Measurements from ENCODE around the gene TMEM147.
"Not testable (repeated sequence)": the region's sequence is repeated elsewhere in the genome, so short reads cannot be mapped to it uniquely, and the experiment has no call there.

Gene TMEM147

DNA sequence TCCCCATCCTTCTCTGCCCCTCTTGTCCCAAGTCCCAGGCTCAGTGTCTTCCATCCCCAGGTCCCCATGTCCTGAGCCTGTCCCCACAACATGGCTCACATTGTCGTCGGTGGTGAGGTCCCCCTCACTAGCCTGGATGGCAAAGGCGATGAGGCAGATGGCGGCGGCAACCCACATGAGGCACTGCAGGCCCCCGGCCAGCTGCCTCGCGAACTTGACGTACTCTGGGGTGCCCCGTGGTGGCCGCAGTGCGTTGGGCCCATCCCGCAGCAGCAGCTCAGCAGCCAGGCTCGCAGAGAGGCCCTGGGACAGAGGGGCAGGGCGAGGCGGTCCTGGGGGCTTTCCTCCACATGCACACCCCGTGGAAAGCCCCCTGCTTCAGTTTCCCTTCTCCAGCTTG, 16.9 kb downstream of the TMEM147 start:
- DNase-seq (ENCODE audit: low read depth in 1 of 2, low spot score in 1 of 2), result no peak

DNA sequence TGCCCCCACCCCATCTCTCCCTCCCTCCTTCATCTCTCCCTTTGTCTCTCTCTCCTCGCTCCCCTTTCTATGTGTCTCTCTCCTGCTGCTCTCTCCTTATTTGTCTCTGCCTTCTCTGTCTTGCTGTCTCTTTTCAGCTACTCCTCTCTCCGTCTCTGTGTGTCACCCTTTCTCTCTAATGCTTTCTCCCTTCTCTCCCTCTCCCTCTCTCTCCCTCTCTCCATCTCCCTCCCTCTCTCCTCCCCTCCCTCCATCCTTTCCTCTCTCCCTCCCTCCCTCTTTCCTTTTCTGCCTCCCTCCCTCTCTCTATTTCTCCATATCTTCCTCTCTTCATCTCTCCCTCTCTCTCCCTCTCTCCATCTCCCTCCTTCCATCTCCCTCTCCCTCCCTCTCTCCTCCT, 17.4 kb downstream of the TMEM147 start:
- no peak for DNase-seq (ENCODE audit: low read depth in 1 of 2, low spot score in 1 of 2)

DNA sequence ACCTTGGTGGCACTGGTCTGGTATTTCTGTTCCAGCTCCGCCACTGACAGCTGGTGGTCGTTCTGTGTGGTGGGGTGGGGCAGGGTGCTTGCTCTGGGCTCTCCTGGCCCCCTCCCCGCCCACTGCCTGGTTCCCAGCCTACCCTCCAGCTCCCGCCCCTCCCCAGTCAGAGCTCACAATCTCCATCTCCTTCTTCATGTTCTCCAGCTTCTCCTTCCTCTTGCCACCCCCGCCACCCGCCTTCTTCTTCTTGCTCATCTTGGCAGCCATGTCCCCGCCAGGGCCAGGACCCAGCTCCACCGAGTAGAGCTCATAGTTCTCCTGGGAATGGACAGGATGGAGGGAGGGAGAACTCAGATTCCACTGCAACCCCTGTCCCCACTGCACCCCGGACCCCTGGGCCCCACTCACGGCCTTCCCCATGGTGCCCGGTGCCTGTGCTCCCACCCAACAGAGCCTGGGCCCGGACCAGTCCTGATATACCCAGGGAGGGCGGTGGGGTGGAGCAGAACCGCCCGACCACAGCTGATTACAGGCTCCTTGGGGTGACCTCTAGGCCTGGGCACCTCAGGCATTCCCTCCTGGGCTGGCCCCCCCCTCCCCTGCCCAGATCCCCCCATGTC, 17.9 kb downstream of the TMEM147 start, which contains the start of gene ATP4A:
TSS of gene ATP4A (minus strand) at position 452 of the 623 bp plus-strand sequence. CDS start at position 423, 29 bp downstream.
- DNase-seq (ENCODE audit: low read depth in 1 of 2, low spot score in 1 of 2), result no peak

DNA sequence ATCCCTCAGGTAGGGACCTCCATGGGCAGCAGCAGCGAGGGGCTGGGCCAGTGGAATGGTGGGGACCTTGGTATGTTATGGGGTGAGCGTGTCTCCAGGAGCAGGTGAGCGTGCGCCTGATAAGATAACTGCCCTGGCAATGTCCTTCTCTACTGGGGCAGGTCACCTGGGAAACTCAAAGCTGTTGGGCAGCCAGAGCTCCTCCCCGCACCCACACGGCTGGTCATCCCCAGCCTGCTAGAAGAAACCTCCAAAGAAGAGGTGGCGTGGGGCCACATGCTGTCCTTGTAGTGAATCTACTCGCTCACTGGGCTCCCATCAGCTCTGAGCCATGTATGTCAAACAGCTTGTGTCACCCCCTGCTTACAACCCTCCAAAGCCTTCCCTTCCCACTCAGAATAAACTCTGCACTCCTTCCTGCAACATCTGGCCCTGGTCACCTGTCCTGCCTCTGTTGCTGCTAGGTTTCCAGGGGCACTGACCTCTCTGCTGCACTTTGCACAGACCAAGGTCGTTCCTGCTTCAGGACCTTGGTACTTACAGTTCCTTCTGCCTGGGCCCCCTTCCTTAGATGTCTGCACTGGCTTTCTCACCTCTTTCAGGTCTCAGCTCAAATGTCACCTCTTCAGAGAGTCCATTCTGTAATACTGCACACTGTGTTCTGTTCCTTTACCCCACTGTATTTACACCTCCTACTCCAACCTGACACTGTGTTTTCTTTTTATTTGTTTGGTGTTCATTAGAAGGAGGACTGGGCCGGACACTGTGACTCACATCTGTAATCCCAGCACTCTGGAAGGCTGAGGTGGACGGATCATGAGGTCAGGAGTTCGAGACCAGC, 19.8 kb downstream of the TMEM147 start:
- no peak for DNase-seq (ENCODE audit: low read depth in 1 of 2, low spot score in 1 of 2)

DNA sequence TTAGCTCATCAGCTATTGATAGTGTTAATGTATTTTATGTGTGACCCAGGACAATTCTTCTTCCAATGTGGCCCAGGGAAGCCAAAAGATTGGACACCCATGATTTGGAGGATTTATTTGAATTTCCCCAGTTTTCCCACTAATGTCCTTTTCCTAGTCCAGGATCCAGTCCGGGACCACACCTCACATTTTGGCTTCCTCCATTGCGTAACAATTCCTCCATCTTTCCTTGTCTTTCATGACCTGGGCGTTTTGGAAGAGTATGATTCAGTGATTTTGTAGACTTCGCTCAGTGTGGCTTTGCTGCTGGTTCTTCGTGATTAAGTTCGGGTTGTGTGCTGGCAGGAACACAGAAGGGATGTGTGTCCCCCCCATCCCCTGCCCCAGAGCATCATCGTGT, 21.3 kb downstream of the TMEM147 start:
- no peak for DNase-seq (ENCODE audit: low read depth in 1 of 2, low spot score in 1 of 2)

DNA sequence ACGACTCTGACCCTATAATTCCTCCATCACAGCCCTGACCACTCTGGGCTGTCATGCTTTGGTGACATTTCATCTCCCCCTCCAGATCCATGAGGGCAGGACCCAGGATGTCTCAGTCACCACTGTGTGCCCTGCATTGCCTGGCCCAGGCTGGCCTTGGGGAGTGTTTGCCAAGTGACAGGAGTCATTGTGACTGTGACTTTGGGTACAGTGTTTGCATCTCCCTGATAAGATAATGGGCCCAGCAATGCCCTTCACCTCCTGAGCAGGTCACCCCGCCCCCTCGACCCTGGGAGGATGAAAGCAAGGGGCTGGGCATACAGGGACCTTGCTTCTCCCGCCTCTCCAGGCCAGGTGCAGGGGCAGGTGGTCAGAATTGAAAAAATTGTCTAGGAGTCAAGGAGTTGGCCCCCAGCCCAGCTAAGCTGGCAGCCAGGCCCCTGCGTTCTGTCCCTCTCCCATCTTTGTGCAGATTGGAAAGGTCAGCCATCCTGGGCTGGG, 23.9 kb downstream of the TMEM147 start:
- DNase-seq (ENCODE audit: low read depth in 1 of 2, low spot score in 1 of 2), result no peak

DNA sequence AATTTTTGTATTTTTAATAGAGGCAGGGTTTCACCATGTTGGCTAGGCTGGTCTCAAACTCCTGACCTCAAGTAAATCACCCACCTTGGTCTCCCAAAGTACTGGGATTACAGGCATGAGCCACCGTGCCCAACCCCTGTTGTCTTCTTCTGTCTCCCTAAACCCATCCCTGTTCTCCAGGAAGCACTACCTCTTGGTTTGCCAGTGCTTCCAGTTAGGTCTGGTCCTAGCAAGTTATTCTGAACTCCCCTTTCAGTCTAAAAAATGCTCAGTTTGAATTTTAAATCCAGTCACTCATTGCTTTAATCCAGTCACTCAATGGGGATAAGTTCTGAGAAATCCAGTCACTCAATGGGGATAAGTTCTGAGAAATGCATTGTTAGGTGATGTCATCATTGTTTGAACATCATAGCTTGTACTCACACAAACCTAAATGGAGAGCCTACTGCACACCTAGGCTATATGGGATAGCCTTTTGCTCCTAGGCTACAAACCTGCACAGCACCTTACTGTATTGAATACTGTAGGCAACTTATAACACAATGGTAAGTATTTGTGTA, 26.1 kb downstream of the TMEM147 start:
- no peak for DNase-seq (ENCODE audit: low read depth in 1 of 2, low spot score in 1 of 2)

DNA sequence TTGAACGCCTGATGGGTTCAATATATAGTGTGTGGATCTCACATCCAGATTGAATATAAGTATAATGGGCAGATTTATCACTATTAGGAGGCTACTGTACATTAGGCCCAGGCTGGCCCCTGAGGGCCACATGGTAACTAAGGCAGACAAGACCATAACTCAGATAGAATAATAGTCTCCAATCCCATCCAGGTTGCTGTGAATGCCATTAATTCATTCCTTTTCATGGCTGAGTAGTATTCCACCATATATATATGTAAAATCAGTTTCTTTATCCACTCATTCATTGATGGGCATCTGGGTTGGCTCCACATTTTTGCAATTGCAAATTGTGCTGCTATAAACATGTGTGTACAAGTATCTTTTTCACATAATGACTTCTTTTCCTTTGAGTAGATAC, 32.5 kb downstream of the TMEM147 start:
- DNase-seq (ENCODE audit: low read depth in 1 of 2, low spot score in 1 of 2), result no peak

DNA sequence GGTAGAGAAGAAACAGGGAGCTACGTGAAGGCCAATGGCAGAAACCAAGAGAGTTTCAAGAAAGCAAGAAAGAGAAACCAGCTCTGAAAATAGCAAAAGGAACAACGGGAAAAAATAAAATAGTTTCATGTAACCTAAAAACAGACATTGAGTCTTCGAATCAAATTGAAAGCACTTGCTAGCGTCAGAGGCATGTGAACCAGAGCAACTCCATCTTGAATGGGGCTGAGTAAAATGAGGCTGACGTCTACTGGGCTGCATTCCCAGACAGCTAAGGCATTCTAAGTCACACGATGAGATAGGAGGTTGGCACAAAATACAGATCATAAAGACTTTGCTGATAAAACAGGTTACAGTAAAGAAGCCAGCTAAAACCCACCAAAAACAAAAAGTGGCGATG, 33.3 kb downstream of the TMEM147 start:
- no peak for DNase-seq (ENCODE audit: low read depth in 1 of 2, low spot score in 1 of 2)

DNA sequence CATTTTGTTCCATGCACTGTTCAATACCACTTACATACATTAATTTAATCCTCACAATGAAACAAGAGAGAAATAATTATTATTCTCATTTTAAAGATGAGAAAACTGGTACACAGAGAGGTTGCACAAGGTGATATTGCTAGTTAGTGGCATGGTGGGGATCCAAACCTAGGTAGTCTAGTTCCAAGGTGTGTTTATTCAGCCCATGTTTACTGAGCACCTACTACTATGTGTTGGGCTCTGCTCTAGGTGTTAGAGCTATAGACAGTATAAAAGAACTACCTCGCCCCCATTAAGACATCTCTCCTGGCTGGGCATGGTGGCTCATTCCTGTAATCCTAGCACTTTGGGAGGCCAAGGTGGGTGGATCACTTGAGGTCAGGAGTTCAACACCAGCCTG, 37.3 kb downstream of the TMEM147 start:
- DNase-seq (ENCODE audit: low read depth in 1 of 2, low spot score in 1 of 2), result no peak

DNA sequence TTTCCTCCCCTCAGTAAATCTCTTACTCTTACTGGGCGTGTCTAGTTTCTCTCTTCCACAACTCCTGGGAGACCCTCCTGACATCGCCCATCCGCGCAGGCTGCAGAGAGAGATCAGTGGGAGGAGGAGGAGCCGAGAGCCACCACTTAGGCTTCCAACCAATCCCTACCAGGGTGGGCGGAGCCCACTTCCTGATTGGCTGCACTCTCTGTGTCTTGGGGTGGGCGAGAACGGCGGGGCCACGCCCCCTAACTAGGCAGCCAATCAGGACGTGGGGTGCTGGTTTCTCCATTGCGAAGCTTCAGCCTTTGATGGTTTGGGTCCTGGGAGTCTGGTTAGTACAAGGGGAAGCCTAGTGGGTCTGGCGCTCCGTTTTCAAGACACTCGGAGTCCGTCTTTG, 40.4 kb downstream of the TMEM147 start, which contains the start of gene PMIS2:
TSS of gene PMIS2 (plus strand) at position 326 of the 400 bp plus-strand sequence. CDS start 87 bp downstream, outside the sequence.
- no peak for DNase-seq (ENCODE audit: low read depth in 1 of 2, low spot score in 1 of 2)

DNA sequence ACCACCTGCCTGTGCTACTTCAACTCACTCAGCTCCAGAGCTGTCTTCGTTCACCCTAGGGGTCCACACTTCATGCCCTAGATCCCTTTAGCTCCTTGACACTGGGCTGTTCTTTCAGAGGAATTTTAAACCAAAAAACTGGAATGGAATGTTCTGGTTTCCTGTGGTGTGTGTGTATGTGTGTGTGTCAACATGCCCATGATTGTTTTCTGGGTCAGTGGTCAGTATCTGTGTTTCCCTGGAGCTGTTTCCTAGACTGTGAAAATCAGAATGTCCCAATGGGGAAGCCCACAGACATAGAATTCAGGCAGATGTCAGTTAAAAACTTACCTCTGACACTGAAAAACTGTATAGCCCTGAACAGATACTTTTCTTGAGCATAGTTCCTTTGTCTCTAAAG, 41.9 kb downstream of the TMEM147 start:
- no peak for DNase-seq (ENCODE audit: low read depth in 1 of 2, low spot score in 1 of 2)

DNA sequence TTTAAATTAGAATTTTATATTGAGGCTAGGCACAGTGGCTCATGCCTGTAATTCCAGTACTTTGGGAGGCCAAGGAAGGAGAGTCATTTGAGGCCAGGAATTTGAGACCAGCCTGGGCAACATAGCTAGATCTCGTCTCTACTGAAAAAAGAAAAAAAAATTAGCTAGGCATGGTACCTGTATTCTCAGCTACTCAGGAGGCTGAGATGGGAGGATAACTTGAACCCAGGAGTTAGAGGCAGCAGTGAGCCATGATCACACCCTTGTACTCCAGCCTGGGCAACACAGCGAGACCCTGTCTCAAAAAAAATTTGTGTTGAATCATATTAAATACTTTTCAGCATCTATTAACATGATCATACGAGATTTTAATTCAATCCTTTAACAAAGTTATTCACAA, 45.4 kb downstream of the TMEM147 start:
- DNase-seq (ENCODE audit: low read depth in 1 of 2, low spot score in 1 of 2), result no peak

DNA sequence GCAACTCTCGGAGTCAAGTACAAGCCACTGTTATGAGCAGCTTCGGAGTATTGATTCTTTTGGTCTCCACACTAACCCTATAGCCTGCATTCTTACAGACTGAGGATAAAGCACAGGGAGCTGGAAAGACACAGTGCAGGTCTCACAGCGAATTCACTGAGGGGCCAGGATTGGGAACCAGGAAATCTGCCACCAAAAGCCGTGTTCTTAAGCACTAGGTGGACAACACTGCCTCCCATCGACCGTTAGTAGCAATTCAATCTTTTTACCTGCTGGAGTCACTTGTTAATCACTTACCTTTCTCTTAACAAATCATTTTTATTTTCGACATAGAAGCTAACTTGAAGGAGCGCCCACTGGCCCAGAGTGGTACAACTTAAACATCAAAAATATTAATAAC, 46.8 kb downstream of the TMEM147 start:
- no peak for DNase-seq (ENCODE audit: low read depth in 1 of 2, low spot score in 1 of 2)

DNA sequence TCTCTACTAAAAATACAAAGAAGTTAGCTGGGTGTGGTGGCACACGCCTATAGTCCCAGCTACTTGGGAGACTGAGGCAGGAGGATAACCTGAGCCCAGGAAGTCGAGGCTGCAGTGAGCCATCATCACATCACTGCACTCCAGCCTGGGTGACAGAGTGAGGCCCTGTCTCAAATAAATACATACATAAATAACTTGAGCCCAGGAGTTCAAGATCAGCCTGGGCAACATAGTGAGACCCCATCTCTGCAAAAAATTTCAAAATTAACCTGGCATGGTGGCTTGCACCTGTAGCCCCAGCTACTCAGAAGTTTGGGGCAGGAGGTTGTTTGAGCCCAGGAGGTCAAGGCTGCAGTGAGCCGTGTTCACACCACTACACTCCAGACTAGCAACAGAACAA, 49.6 kb downstream of the TMEM147 start:
- DNase-seq (ENCODE audit: low read depth in 1 of 2, low spot score in 1 of 2), result not testable (repeated sequence)

DNA sequence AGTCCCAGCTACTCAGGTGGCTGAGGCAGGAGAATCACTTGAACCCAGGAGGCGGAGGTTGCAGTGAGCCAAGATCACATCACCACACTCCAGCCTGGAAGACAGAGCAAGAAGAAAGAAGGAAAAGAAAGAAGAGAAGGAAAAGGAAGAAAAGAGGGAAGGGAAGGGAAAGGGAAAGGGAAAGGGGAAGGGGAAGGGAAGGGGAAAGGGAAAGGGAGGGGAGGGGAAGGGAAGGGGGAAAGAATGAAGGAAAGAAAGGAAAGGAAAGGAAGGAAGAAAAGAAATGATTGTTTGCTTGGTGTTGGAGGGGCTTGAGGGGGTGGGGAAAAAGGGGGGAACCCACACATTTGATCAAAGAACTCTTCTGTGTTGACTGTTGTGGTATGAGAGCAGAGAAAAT, 50.5 kb downstream of the TMEM147 start:
- no peak for DNase-seq (ENCODE audit: low read depth in 1 of 2, low spot score in 1 of 2)

DNA sequence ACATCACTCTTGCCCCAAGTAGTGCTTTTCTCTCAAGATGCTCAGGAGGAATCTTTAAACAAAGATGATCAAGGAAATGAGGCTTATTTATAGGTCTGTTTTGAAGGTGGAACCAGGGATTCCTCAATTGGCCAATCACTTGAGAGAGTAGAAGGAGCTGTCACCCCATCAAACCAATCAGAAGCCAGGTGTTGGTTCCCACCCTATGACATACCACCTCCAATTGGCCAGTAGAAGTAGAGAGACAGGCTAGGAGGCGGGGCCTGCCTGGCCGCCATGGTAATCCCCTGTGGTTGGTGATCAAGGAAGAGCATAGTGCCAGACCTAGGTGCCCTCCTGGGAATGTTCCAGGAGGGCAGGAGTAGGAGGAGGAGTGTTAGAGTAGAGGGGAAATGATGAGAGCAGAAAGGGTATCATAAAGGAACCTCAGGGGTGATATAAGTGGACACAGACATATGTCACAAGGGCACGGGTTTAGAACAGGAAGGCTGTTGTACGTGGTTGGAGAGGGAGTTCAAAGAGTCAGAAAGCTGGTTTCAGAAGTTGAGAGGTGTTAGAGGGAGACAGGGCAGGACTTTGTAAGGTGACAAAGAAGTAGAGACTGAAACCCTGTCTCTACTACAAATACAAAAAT, 51.1 kb downstream of the TMEM147 start:
- no peak for DNase-seq (ENCODE audit: low read depth in 1 of 2, low spot score in 1 of 2)
